Activated naive CD8-positive, alpha-beta T cell treated with anti-CD3 and anti-CD28 coated beads, Interleukin-2, amount 10 ng/mL, durations not matched to agents 7 days and 5 days (primary cell): Measurements from ENCODE around the gene ATP11A. TPM values are rescaled to one million over a fixed set of nuclear protein-coding genes. Genes with fewer than 3 reads are reported as not detected.

ENCODE experiments used
- ATAC-seq: fragments of 150-1000 bp; cut with Tn5 transposase; one replicate; pipeline ENCODE4 v1.10.0; 2021; ENCODE audit warnings: low read depth, moderate library complexity
- POLR2A ChIA-PET: fragments of 350-600 bp; sonication (Branson Sonifier 250); formaldehyde crosslinking; loops from one replicate; lab custom pipeline; 2021; ENCODE audit warnings: antibody characterized with exemption; lab: Charles Lee
- DNase-seq: peaks from one replicate; pipeline ENCODE4 v3.0.0; 2021
- H3K27ac Mint-ChIP-seq: one replicate; pipeline ENCODE4 v1.8.0; 2022; ENCODE audit warnings: mild to moderate bottlenecking, mixed read lengths
- H3K27me3 Mint-ChIP-seq: one replicate; pipeline ENCODE4 v1.8.0; 2022; ENCODE audit warnings: mild to moderate bottlenecking, moderate library complexity, mixed read lengths
- H3K36me3 Mint-ChIP-seq: one replicate; pipeline ENCODE4 v1.8.0; 2021; ENCODE audit warnings: mild to moderate bottlenecking, mixed read lengths
- H3K4me1 Mint-ChIP-seq: one replicate; pipeline ENCODE4 v1.8.0; 2021; ENCODE audit warnings: mixed read lengths
- H3K4me3 Mint-ChIP-seq: one replicate; pipeline ENCODE4 v1.8.0; 2022; ENCODE audit warnings: mild to moderate bottlenecking, moderate library complexity, mixed read lengths
- H3K9me3 Mint-ChIP-seq: one replicate; pipeline ENCODE4 v1.8.0; 2021; ENCODE audit warnings: mixed read lengths
- total RNA-seq, 2 experiments: library from RNA; stranded (reverse); gene quantifications; one replicate each; pipeline ENCODE4 v1.2.3, GENCODE V29; 2021

The ATP11A gene
- total RNA-seq, 2 experiments from 2014 or later, result 36.5 to 38.2 TPM

DNA sequence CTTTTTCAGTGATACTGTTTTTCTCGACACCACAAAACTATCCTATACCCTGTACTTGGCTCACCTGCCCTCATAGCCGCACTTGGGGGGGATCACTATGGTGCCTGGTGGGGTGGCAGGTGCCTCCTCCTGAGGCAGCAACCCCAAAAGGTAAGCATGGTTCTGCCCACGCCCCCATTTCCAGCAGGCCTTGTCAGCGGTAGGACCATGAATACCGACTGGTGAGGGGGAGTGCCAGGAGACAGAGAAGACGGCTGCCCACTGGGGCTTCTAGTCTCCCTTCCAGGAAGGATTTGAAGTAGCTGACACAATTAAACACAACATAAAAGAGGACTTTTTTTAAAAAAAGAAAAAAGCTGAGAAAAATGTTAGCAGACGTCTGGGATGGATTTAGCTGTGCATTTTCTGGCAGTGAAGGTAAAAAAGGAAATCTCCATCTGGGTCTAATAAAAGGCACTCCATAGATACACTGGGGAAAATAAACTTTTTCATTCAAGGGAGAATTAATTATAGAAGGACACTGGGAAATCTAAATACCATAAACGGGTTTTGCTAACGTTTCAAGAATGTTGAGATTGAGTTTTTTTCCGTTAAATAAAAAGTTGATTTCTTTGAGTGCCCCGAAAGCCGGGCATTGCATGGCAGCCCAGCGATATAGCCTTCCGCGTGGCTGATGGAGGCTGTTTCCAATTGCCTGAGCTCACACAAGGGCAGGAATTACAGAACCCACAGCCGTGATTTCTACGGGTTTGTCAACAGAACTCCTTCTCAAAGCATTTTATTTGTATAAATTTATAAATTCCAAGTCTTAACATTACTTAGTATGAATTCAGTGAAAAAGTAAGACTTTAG is 45.1 kb downstream of the ATP11A start:
- no peak overlapping the region for H3K4me3 Mint-ChIP-seq

DNA sequence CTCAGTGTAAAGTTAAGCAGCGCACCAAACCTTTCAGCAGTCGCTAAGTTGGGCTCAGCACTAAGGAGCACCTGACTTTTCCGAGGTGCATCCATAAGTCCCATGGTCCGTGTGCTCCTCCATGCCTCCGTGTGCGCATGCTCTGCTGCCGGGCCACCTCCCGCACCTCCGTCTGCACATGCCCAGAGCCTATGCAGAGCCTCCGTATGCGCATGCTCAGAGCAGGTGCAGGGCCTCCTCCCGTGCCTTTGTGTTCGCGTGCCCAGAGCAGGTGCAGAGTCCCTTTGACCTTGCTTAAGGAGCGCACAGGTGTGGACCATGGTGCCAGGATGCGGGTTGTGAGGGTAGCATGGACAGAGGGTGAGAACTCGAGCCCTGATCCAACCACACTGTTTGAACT is 46.0 kb downstream of the ATP11A start:
- H3K4me1 Mint-ChIP-seq, result no peaks in the 10 kb centered on the region
- H3K9me3 Mint-ChIP-seq, result no peaks in the 10 kb centered on the region
- POLR2A ChIA-PET, result no interaction called here
- H3K27me3 Mint-ChIP-seq, result no peaks in the 10 kb centered on the region
- H3K27ac Mint-ChIP-seq, result no peak overlapping the region
- no peaks in the 10 kb centered on the region for H3K36me3 Mint-ChIP-seq
- ATAC-seq, result no peak
- no peak for DNase-seq
- no peak overlapping the region for H3K4me3 Mint-ChIP-seq

More for the DNA sequence above, 45.1 kb downstream of the ATP11A start:
- POLR2A ChIA-PET, result no interaction called here
- Mint-ChIP-seq H3K4me1 (no peaks in the 10 kb centered on the region), H3K27ac (no peak overlapping the region), H3K27me3 (no peaks in the 10 kb centered on the region), H3K36me3 (no peaks in the 10 kb centered on the region), H3K9me3 (no peaks in the 10 kb centered on the region)
- no peak for ATAC-seq
- no peak for DNase-seq

DNA sequence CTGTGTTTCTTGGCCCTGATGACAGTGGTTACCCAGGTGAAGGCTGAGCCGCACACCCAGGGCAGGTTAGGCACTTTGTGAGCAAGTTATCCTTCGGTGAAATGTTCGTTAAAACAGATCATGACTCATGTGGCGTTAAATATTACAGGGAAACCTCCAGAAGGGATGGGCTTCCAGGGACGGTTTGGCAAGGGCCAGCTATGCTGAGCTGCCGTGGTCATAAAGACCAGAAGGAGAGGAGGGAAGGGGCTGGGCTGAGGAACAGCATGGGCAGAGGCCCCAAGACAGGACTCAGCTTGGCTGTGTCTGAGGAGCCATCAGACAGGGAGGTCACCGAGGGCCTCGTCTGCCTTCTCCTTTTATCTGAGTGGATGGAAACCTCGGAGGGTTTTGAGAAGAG is 47.5 kb downstream of the ATP11A start:
- Mint-ChIP-seq H3K27me3 (no peaks in the 10 kb centered on the region), H3K36me3 (no peaks in the 10 kb centered on the region), H3K27ac (no peak overlapping the region), H3K4me1 (no peaks in the 10 kb centered on the region), H3K9me3 (no peaks in the 10 kb centered on the region), H3K4me3 (no peak overlapping the region)
- POLR2A ChIA-PET, result no interaction called here
- DNase-seq (no peak), ATAC-seq (no peak)

DNA sequence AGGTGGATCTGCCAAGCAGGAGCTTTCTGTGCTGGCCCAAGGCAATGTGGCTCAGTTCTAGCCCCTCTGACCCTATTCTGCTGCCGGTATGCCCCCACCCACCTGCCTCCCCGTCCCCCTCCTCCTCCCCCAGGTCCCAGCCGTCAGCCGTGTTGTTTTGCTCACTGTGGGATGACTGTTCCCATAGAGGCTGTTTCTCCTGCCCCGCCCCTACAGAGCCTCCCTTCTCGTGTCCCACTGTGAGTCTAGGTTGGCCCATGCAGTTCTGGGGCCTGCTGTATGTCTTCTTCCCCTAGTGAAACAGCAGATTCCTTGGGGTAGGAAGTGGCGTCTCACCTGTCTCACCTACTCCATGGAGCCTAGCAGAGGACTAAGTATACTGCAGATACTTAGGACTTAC is 48.8 kb downstream of the ATP11A start:
- POLR2A ChIA-PET, result no interaction called here
- Mint-ChIP-seq H3K9me3 (no peaks in the 10 kb centered on the region), H3K4me1 (no peaks in the 10 kb centered on the region)

DNA sequence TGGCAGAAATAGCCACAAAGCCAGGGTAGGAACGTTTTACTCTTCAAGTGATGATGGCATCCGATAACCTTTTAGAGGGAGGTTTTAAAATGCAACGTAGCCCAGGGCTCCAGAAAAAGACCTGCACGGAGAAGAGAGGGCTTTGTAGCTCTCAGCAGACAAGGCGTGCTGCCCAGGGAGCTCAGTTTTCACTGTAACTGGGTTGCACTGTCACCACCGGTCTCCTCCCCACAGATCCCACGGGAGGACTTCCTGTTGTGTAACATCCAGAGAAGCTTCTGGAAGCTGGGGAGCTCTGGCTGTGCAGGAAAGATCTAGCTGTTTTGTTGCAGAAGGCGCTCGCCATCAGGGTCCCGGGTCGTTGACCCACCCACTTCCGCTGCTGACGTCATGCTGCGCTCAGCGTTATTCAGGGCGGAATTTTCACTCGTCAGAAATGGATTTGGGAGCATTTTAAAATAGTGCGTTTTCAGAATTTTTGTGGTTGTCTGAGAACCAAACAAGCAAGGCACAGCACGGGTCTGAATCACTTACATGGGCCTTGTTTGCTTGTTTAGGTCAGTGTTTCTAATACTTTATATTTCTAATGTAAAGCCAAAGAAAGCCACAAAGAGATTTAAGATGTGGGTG is 50.8 kb downstream of the ATP11A start:
- Mint-ChIP-seq H3K27me3 (no peaks in the 10 kb centered on the region), H3K4me3 (no peak overlapping the region), H3K27ac (no peak overlapping the region), H3K9me3 (no peaks in the 10 kb centered on the region), H3K4me1 (no peaks in the 10 kb centered on the region), H3K36me3 (no peaks in the 10 kb centered on the region)
- no peak for ATAC-seq
- POLR2A ChIA-PET, result no interaction called here
- DNase-seq, result no peak

More for the DNA sequence above, 48.8 kb downstream of the ATP11A start:
- no peak for DNase-seq
- no peak for ATAC-seq
- H3K27me3 Mint-ChIP-seq, result no peaks in the 10 kb centered on the region
- H3K36me3 Mint-ChIP-seq, result no peaks in the 10 kb centered on the region
- no peak overlapping the region for H3K4me3 Mint-ChIP-seq
- H3K27ac Mint-ChIP-seq, result no peak overlapping the region

DNA sequence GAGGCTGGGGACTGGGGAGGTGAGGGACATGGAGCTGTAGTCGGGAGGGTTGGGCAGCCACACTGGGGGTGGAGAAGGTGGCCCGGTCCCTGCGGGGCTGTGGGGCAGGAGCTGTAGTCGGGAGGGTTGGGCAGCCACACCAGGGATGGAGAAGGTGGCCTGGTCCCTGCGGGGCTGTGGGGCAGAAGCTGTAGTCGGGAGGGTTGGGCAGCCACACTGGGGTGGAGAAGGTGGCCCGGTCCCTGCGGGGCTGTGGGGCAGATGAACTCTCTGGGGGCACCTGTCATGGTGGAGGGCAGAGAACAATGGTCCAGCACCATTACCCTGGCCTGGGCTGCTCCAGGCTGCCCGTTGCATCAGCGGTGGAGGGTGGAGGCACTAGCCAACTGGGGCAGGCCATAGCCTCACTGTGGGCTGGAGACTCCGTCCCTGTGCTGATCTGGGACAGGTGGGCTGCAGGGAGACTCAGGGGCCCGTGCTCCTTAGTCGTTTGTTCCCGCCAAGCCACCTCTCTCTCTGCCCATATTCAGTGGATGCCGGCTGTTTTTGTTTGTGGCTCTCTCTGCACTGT is 51.4 kb downstream of the ATP11A start:
- Mint-ChIP-seq H3K27me3 (no peaks in the 10 kb centered on the region), H3K4me3 (no peak overlapping the region), H3K36me3 (no peaks in the 10 kb centered on the region), H3K9me3 (no peaks in the 10 kb centered on the region), H3K27ac (no peak overlapping the region), H3K4me1 (no peaks in the 10 kb centered on the region)
- POLR2A ChIA-PET, result no interaction called here
- no peak for ATAC-seq
- DNase-seq, result no peak

DNA sequence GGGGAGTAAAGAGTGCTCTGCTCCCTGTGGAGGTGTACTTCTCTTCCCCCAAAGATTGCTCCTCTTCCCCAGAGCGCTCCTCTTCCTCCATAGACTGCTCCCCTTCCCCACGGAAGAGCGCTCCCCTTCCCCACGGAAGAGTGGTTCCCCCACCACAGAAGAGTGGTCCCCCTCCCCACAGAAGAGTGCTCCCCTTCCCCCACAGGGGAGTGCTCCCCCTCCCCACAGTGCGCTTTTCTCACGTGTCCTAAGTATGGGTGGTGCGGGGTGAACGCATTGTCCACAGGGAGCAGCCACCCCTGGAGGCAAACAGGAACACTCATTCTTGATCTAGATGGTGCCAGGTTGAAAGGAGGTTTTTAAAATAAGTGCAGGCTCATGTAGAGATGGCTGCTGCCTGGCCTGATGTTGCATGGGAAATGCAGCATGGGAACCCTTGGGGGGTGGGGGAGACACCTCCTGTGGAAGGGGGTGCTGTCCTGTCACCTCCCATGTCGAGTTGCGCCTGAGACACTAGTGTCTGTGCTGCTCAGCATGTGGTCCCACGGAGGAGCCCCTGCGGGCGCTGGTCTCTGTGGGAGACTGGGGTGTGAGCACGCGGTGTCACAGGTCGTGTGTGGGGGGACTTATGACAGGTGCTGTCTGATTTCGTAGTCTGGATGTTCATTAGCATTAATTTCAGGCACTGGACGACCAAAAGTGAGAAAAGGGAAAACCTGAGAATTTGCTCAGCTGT is 52.2 kb downstream of the ATP11A start:
- Mint-ChIP-seq H3K27me3 (no peaks in the 10 kb centered on the region), H3K4me3 (no peak overlapping the region), H3K9me3 (no peaks in the 10 kb centered on the region), H3K27ac (no peak overlapping the region), H3K36me3 (no peaks in the 10 kb centered on the region), H3K4me1 (no peaks in the 10 kb centered on the region)
- ATAC-seq (no peak), DNase-seq (no peak)
- POLR2A ChIA-PET, result no interaction called here

DNA sequence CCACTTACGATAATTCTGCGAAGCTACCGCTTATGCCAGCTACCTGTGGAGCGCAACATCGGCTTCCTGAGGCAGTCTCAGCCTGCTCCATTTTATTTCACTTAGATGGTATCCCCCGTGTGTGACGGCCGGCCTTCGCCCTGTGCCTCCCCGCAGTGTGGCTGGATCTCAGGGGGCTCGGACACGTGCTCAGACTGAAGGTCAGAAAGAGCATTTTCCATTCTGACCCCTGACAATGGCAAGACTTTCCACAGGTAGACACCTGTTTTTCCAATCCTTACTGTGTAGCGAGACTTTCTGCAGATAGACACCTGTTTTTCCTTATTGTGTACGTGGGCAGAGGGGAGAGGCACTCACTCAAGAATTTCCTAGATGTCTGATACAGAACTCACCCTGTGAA is 52.7 kb downstream of the ATP11A start:
- POLR2A ChIA-PET, result no interaction called here
- no peaks in the 10 kb centered on the region for H3K36me3 Mint-ChIP-seq
- H3K4me3 Mint-ChIP-seq, result no peak overlapping the region
- no peak overlapping the region for H3K27ac Mint-ChIP-seq
- H3K4me1 Mint-ChIP-seq, result no peaks in the 10 kb centered on the region
- H3K27me3 Mint-ChIP-seq, result no peaks in the 10 kb centered on the region
- ATAC-seq (no peak), DNase-seq (no peak)
- no peaks in the 10 kb centered on the region for H3K9me3 Mint-ChIP-seq

DNA sequence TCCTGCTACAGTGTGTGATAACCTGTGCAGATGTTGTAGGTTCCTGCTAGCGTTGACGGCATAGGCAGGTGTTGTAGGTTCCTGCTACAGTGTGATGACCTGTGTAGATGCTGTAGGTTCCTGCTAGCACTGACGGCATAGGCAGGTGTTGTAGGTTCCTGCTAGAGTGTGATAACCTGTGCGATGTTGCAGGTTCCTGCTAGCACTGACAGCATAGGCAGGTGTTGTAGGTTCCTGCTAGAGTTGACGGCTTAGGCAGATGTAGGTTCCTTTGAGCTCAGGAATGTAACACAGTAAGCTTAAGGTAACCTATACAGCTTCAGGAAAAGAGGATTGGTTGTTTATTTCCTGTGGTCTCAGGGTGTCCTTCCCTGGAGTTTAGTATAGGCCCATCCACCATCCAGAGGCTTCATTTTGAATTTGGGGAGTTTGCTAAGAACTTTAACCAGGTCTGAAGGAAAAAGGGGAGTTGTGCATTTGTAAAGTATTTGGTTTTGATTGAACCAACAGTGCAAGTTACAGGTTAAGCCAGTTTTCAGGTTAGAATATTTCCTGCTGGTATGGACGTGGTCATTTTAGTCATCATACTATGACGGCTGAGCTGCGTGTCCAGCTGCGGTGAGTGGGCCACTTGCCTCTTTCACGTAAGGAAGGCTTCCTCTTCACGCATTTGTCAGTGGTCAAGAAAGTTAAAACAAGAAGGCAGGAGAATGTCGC is 53.8 kb downstream of the ATP11A start:
- Mint-ChIP-seq H3K4me3 (no peak overlapping the region), H3K4me1 (no peaks in the 10 kb centered on the region), H3K27ac (no peak overlapping the region), H3K36me3 (no peaks in the 10 kb centered on the region), H3K27me3 (no peaks in the 10 kb centered on the region), H3K9me3 (no peaks in the 10 kb centered on the region)
- DNase-seq (no peak), ATAC-seq (no peak)
- POLR2A ChIA-PET, result no interaction called here

DNA sequence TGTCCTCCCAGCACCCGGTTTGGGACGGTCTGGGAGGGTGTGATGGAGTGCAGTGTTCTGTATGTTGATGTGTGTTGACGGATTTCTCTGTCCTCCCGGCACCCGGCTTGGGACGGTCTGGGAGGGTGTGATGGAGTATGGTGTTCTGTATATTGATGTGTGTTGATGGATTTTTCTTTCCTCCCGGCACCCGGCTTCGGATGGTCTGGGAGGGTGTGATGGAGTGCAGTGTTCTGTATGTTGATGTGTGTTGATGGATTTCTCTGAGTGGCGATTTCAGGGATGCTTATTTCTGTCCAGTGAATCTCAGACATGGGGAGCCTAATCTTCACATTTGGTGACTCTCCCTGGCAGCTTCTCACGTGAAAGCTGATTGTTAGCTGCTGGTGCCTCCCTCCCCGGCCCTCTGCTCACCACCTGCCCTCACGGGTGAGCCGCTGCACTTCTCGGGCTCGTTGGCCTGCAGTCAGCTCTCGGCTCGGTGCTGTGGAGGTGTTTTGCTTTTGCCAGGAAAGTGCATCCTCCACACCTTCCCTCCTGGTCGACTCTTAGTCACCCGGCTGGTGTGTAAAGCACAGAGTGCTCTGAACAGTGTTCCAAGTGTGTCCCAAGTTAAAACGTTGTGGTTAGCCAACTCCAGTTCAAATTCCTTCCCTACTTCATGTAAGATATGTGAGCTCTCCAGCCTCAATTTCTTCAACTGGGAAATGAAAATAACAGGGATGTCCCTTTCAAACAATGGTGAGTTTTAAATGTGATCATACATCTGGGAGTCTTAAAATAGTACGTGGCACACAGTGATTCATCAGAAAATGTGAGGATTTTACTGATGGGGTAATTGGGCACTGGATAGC is 54.6 kb downstream of the ATP11A start:
- H3K4me1 Mint-ChIP-seq, result no peaks in the 10 kb centered on the region
- no peak overlapping the region for H3K27ac Mint-ChIP-seq
- no peaks in the 10 kb centered on the region for H3K9me3 Mint-ChIP-seq
- no peak overlapping the region for H3K4me3 Mint-ChIP-seq
- DNase-seq (no peak), ATAC-seq (no peak)
- POLR2A ChIA-PET, result no interaction called here
- no peaks in the 10 kb centered on the region for H3K36me3 Mint-ChIP-seq
- no peaks in the 10 kb centered on the region for H3K27me3 Mint-ChIP-seq

DNA sequence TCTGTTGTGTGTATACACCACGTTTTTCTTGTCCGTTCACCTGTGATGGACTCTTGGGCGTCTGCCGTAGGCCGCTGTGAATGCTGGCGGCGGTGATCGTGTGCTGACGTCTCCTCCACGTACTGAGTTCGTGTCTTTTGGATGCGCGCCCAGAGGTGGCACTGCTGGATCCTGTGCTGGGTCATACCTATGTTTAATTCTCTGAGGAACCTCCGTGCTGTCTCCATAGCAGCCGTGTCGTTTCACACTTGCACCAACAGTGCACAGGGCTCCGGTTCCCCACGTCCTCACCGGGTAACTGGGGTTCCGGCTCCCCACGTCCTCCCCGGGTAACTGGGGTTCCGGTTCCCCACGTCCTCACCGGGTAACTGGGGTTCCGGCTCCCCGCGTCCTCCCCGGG is 56.2 kb downstream of the ATP11A start:
- Mint-ChIP-seq H3K27ac (no peak overlapping the region), H3K36me3 (no peaks in the 10 kb centered on the region), H3K27me3 (no peaks in the 10 kb centered on the region), H3K9me3 (no peaks in the 10 kb centered on the region), H3K4me3 (no peak overlapping the region), H3K4me1 (no peaks in the 10 kb centered on the region)
- DNase-seq, result no peak
- POLR2A ChIA-PET, result no interaction called here
- no peak for ATAC-seq

DNA sequence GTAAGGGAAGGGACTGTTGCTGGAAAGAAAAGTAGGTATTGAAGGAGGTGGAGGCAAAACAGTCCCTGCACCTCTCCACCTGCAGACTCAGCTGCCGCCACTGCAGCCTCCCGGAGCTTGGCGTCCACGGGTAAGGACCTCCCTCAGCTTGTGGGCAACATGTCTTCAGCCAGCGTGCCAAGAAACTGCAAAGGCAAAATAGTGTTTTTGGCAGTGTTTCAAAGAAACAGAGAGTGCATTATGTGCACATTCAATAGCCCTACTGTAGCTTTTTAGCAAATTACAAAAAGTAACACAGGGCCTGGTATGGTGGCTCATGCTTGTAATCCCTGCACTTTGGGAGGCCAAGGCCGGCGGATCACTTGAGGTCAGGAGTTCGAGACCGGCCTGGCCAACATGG is 57.4 kb downstream of the ATP11A start:
- Mint-ChIP-seq H3K36me3 (no peaks in the 10 kb centered on the region), H3K27ac (no peak overlapping the region), H3K27me3 (no peaks in the 10 kb centered on the region), H3K4me1 (no peaks in the 10 kb centered on the region), H3K9me3 (no peaks in the 10 kb centered on the region), H3K4me3 (no peak overlapping the region)
- POLR2A ChIA-PET, result no interaction called here
- ATAC-seq, result no peak
- no peak for DNase-seq
